ENCODE data around the gene SLAMF1. TPM values are rescaled to one million over a fixed set of nuclear protein-coding genes. Genes with fewer than 3 reads are reported as not detected.

SLAMF1 gene
- polyA plus RNA-seq, 1 experiment, result not detected

DNA sequence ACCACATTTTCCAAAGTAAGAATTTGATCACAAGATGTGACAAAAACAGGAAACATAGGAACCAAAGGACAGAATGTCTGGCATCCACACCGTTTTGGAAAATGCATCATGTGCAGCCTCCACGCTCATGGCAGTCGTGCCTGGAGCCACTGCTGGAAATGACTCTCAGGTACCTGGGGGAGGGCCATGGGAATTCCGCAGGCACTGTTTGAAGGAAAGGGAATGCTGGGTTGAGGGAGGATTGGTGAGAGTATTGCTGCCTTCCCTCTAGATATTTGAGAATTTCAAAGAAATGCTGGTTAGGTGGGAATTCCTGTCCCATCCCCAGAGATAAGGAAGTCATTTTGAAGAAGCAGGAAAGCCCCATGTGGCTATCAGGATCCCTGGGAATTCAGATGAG is 10.8 kb downstream of the SLAMF1 start:
- Histone ChIP-seq H3K4me3 (ENCODE audit: low read depth, low read length) (no peak overlapping the region), H3K9me3 (ENCODE audit: control insufficient read depth, insufficient read depth, low read length) (no peaks in the 10 kb centered on the region), H3K27ac (ENCODE audit: low read depth, low read length) (no peak overlapping the region), H3K27me3 (ENCODE audit: control insufficient read depth, insufficient read depth, low read length) (no peaks in the 10 kb centered on the region)
- no peak for DNase-seq (ENCODE audit: low read depth, low spot score)
- CTCF ChIA-PET, result interaction anchor here (0.6 kb wide), 1 partner anchor 10 kb away, joined by 4 read pairs; no protein-coding TSS in a partner anchor
- TF ChIP-seq, protein P1, sequence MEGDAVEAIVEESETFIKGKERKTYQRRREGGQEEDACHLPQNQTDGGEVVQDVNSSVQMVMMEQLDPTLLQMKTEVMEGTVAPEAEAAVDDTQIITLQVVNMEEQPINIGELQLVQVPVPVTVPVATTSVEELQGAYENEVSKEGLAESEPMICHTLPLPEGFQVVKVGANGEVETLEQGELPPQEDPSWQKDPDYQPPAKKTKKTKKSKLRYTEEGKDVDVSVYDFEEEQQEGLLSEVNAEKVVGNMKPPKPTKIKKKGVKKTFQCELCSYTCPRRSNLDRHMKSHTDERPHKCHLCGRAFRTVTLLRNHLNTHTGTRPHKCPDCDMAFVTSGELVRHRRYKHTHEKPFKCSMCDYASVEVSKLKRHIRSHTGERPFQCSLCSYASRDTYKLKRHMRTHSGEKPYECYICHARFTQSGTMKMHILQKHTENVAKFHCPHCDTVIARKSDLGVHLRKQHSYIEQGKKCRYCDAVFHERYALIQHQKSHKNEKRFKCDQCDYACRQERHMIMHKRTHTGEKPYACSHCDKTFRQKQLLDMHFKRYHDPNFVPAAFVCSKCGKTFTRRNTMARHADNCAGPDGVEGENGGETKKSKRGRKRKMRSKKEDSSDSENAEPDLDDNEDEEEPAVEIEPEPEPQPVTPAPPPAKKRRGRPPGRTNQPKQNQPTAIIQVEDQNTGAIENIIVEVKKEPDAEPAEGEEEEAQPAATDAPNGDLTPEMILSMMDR (IDR thresholded peaks at IDR 0.05; ENCODE audit: low read depth, low read length), result no peak
- POLR2A ChIA-PET, result no interaction called here

DNA sequence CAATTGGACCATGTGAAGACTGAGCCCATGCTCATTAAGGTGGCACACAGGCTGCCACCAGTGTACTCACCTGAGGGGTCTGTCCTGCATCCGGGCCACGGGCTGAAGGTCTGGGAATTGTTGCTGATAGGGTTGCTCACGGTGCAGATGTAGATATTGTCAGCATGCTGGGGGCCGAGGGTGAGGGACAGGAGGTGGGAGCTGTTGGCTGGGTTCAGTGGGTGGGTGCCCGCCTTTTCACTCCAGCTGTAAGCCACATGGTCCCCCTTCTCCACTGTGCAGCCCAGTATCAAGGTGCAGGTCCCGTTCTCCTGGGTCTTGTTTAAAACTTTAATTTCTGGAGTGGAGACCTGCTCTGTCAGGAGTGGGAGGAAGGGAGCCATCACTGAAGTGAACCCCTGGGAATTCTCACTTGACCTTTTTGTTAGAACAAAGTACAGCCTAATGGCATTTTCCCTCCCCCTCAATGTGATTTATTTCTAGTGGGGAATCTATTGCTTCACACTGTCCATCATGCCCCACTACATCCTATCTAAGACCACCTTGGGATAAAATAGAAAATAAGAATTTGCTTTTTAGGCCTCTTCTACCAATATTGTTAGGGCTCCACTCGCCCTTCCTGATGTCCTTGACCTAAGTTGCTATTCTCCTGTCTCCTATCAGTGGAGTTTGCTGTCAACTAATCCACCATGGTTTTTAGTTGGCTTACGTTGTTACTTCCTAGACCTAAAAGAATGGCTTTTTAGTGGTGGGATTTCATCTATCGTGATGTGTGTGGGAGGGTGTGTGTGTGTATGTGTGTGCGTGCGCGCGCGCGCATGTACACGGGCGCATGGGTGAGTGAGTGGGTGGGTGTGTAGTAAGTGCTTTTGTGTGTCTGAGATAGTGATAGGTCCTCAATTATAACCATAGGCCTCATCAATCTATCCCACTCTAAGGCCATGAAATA is 12.0 kb downstream of the SLAMF1 start:
- no peak for DNase-seq (ENCODE audit: low read depth, low spot score)
- CTCF ChIA-PET, result no interaction called here
- no peak overlapping the region for H3K4me3 ChIP-seq (ENCODE audit: low read depth, low read length)
- no peaks in the 10 kb centered on the region for H3K27me3 ChIP-seq (ENCODE audit: control insufficient read depth, insufficient read depth, low read length)
- TF ChIP-seq, protein P1 (IDR thresholded peaks at IDR 0.05; ENCODE audit: low read depth, low read length), result no peak
- POLR2A ChIA-PET, result no interaction called here
- H3K27ac ChIP-seq (ENCODE audit: low read depth, low read length), result no peak overlapping the region
- H3K9me3 ChIP-seq (ENCODE audit: control insufficient read depth, insufficient read depth, low read length), result no peaks in the 10 kb centered on the region

DNA sequence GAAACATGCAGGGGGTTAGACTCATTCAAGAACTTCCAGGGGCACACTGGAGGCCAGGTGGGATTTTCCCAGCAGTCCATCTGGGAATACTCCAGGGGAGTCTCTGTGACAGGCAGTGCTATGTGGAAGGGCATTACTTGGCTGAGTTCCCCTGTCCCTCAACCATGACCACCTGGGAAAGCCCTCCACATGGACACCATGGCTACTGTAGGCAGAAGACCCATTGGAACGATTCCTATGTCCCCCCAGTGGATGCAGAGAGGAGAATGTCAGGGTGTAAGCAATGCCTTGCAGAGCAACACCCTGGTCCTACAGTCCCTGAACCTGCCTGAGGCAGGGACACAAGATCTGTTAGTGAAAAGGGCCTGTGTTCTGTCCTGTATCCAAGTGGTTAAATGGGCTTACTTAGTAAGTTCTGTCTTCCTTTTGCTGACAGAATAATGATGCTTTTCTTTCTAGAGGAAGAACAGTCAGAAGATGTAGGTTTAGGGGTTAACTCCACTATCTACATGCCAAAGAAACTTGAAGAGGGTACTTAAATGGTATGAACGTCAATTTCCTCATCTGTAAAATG is 13.4 kb downstream of the SLAMF1 start:
- no peak overlapping the region for H3K27ac ChIP-seq (ENCODE audit: low read depth, low read length)
- TF ChIP-seq, protein P1 (IDR thresholded peaks at IDR 0.05; ENCODE audit: low read depth, low read length), result no peak
- no peak for DNase-seq (ENCODE audit: low read depth, low spot score)
- ChIA-PET CTCF (no interaction called here), POLR2A (no interaction called here)
- H3K9me3 ChIP-seq (ENCODE audit: control insufficient read depth, insufficient read depth, low read length), result no peaks in the 10 kb centered on the region
- H3K4me3 ChIP-seq (ENCODE audit: low read depth, low read length), result no peak overlapping the region
- no peaks in the 10 kb centered on the region for H3K27me3 ChIP-seq (ENCODE audit: control insufficient read depth, insufficient read depth, low read length)

DNA sequence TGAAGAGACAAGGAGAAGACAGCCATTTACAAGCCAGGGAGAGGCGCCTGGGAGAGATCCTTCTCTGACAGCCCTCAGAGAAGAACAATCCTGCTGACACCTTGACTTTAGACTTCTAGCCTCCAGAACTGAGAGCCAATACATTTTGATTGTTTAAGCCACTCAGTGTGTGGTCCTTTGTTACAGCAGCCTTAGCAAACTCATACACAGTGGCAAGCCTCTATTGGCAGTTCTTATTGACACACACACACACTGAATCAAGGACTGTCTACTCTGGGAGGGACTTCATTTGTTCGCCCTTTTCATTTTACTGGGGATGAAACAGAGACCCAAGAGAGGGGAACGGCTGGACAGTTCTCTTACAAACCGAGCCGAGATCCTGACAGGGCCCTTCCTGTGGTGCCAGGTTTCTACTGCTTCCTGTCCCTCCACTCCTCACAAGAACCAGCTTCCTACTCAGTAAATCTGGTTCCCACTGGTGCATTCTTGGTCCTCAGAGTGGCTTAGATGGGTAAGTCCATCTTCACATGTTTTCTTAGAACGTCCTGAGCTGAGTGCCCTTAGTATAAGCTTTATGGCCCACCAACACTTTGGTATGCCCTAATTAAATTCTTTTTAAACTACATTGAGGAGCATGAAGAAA is 14.7 kb downstream of the SLAMF1 start:
- TF ChIP-seq, protein P1 (IDR thresholded peaks at IDR 0.05; ENCODE audit: low read depth, low read length), result no peak
- no peak for DNase-seq (ENCODE audit: low read depth, low spot score)
- Histone ChIP-seq H3K27ac (ENCODE audit: low read depth, low read length) (no peak overlapping the region), H3K27me3 (ENCODE audit: control insufficient read depth, insufficient read depth, low read length) (no peaks in the 10 kb centered on the region), H3K9me3 (ENCODE audit: control insufficient read depth, insufficient read depth, low read length) (no peaks in the 10 kb centered on the region), H3K4me3 (ENCODE audit: low read depth, low read length) (no peak overlapping the region)
- ChIA-PET CTCF (no interaction called here), POLR2A (no interaction called here)
